Endothelial cell of umbilical vein (primary cell): Measurements from ENCODE around the gene NCF4. TPM values are rescaled to one million over a fixed set of nuclear protein-coding genes. Genes with fewer than 3 reads are reported as not detected.
A peak's percentile ranks its signal among the peaks of the same experiment; 100 is the strongest.

ENCODE experiments used
- BruUV-seq: library from RNA; stranded (reverse); fragments of 400-500 nt; replicated peaks from 2 replicates; lab custom pipeline; 2021; lab: Mats Ljungman, UMichigan
- CTCF ChIA-PET: fragments of 300-600, 350-600 bp; sonication (Branson Sonifier 250); formaldehyde crosslinking; loops from one replicate; lab custom pipeline; 2021; ENCODE audit warnings: antibody characterized with exemption, inconsistent platforms; lab: Charles Lee
- POLR2A ChIA-PET: fragments of 300-600, 350-600 bp; sonication (Branson Sonifier 250); formaldehyde crosslinking; loops from one replicate; lab custom pipeline; 2021; ENCODE audit warnings: antibody characterized with exemption, inconsistent platforms; lab: Charles Lee
- DNase-seq: peaks from one replicate; pipeline ENCODE4 v3.0.0-alpha.2; 2011; ENCODE audit warnings: low read depth, low spot score
- FAIRE-seq: peaks from 2 replicates; lab custom pipeline; 2011; peaks lifted over from hg19 to GRCh38; lab: Jason Lieb, UNC
- H2AFZ ChIP-seq: 2 replicates; pipeline ENCODE4 v1.6.0; 2012; ENCODE audit warnings: low read depth, low read length, control low read depth, inconsistent platforms
- H3K27ac ChIP-seq: 2 replicates; pipeline ENCODE4 v1.5.1; 2011; ENCODE audit warnings: low read depth, mild to moderate bottlenecking, control low read depth, low read length, moderate library complexity; ENCODE audit not compliant: insufficient read depth
- H3K27me3 ChIP-seq, 2 experiments: 2 replicates each; pipeline versions ENCODE4 v1.6.0 to v1.6.1; 2011; ENCODE audit warnings: low read length in 2 of 2, mixed read lengths in 1 of 2; ENCODE audit not compliant: control insufficient read depth in 2 of 2, insufficient read depth in 2 of 2
- H3K36me3 ChIP-seq, 2 experiments: 2 replicates in 1 of 2; 3 replicates in 1 of 2; pipeline ENCODE4 v1.5.1; 2011; ENCODE audit warnings: low read length in 2 of 2, mild to moderate bottlenecking in 1 of 2, moderate library complexity in 1 of 2; ENCODE audit not compliant: control insufficient read depth in 2 of 2, insufficient read depth in 2 of 2; ENCODE audit errors: extremely low read depth in 1 of 2
- H3K4me1 ChIP-seq: 3 replicates; pipeline ENCODE4 v1.5.1; 2011; ENCODE audit warnings: mild to moderate bottlenecking, low read length; ENCODE audit not compliant: control insufficient read depth, insufficient read depth; ENCODE audit errors: extremely low read depth
- H3K4me2 ChIP-seq: 2 replicates; pipeline ENCODE4 v1.6.1; 2011; ENCODE audit warnings: low read length, control low read depth, mixed read lengths; ENCODE audit not compliant: insufficient read depth
- H3K4me3 ChIP-seq, 3 experiments: fragments of 200-600 bp in 1 of 3; sonication (generic), shearing (Covaris generic) in 1 of 3; replicated peaks in 1 of 3; 2 replicates each; pipeline ENCODE4 v1.5.1; 2011 to 2016; ENCODE audit warnings: control low read depth in 3 of 3, low read length in 3 of 3, mild to moderate bottlenecking in 2 of 3, inconsistent platforms in 1 of 3, low read depth in 1 of 3, moderate library complexity in 1 of 3; ENCODE audit not compliant: insufficient read depth in 1 of 3
- H3K79me2 ChIP-seq: 2 replicates; pipeline ENCODE4 v1.6.0; 2012; ENCODE audit warnings: low read length, inconsistent platforms; ENCODE audit not compliant: control insufficient read depth, insufficient read depth
- H3K9ac ChIP-seq: replicated peaks from 2 replicates; pipeline ENCODE3; 2011; ENCODE audit warnings: low read length, control low read depth; ENCODE audit not compliant: insufficient read depth; ENCODE audit errors: extremely low read depth
- H3K9me1 ChIP-seq: replicated peaks from 3 replicates; pipeline ENCODE4 v1.6.0; 2011; ENCODE audit warnings: mild to moderate bottlenecking, low read length; ENCODE audit not compliant: control insufficient read depth, insufficient read depth; ENCODE audit errors: extremely low read depth
- H3K9me3 ChIP-seq: replicated peaks from 2 replicates; pipeline ENCODE4 v1.5.1; 2012; ENCODE audit warnings: low read length, inconsistent platforms; ENCODE audit not compliant: control insufficient read depth, insufficient read depth
- H4K20me1 ChIP-seq: replicated peaks from 2 replicates; pipeline ENCODE3; 2011; ENCODE audit warnings: mild to moderate bottlenecking, low read length; ENCODE audit not compliant: control insufficient read depth, insufficient read depth; ENCODE audit errors: extremely low read depth
- CTCF ChIP-seq, 2 donors: IDR thresholded peaks; 1 replicate in 1 of 2; 2 replicates in 1 of 2; pipeline ENCODE4 v1.5.1; 2011; ENCODE audit warnings: low read length in 2 of 2, mild to moderate bottlenecking in 2 of 2, moderate library complexity in 2 of 2, control low read depth in 1 of 2, inconsistent platforms in 1 of 2, low read depth in 1 of 2; ENCODE audit not compliant: insufficient read depth in 1 of 2; ENCODE audit errors: extremely low read depth in 1 of 2
- POLR2AphosphoS5 ChIP-seq: IDR thresholded peaks from 2 replicates; pipeline ENCODE4 v1.6.1; 2012; ENCODE audit warnings: low read depth, mild to moderate bottlenecking, control low read depth, low read length, moderate library complexity; ENCODE audit not compliant: insufficient read depth
- dilution Hi-C: fragments of 300-500 bp; cut with MboI; formaldehyde crosslinking; loops from one replicate; pipeline ENCODE4 v1.15.0; 2019; ENCODE audit warnings: low sequenced_read_pairs; ENCODE audit not compliant: extremely low pct_ligation_motif_present
- intact Hi-C: fragments of 100-400 bp; cut with micrococcal nuclease; formaldehyde crosslinking; loops from one replicate; pipeline ENCODE4 v1.10.0; 2022
- polyA plus RNA-seq, 4 experiments: library from polyadenylated mRNA; depleted of rRNA in 3 of 4; stranded (reverse) in 3 of 4; unstranded in 1 of 4; fragments of >200 nt; gene quantifications; 2 replicates each; pipeline versions ENCODE4 v1.2.1 to v1.2.3, GENCODE V29; 2011 to 2012; ENCODE audit warnings: missing spikeins in 1 of 4
- total RNA-seq: library from RNA; stranded (reverse); gene quantifications from 2 replicates; pipeline ENCODE4 v1.2.3, GENCODE V29; 2021

NCF4 gene
- total and polyA plus RNA-seq, 2 donors (not counting 3 experiments of a cell fraction or from before 2014, with no cell fraction given), result 0.07 TPM; not detected in 1

GRCh38 chr22:36904260-36904880 is 43.6 kb downstream of the NCF4 start:
- Histone ChIP-seq H4K20me1 (no peaks in the 10 kb centered on the region), H3K9me3 (no peaks in the 10 kb centered on the region), H3K9me1 (no peaks in the 10 kb centered on the region), H3K4me1 (peaks cover 2% of the 10 kb centered on the region), H3K9ac (no peak overlapping the region), H3K27ac (no peak overlapping the region), H2AFZ (no peak overlapping the region), H3K27me3 (peaks cover 0 to 1% of the 10 kb centered on the region in 2 experiments), H3K4me2 (no peak overlapping the region), H3K36me3 (no peaks in the 10 kb centered on the region), H3K79me2 (no peaks in the 10 kb centered on the region), H3K4me3 (no peak overlapping the region)
- BruUV-seq, result no TSS peak
- no peak for DNase-seq
- ChIA-PET POLR2A (no interaction called here), CTCF (no interaction called here)
- TF ChIP-seq POLR2AphosphoS5, result no peak
- TF ChIP-seq CTCF (IDR thresholded peaks at IDR 0.05; ENCODE audit: extremely low read depth in 1 of 2, insufficient read depth in 1 of 2, low read depth in 1 of 2, low read length in 2 of 2), result peak in 1 of 2 donors; percentile 9
- no peak for FAIRE-seq
- intact Hi-C loops (no loop called here), dilution Hi-C loops (no loop called here)
